ENCODE measurements around the gene EXOC7. TPM values are rescaled to one million over a fixed set of nuclear protein-coding genes. Genes with fewer than 3 reads are reported as not detected.
A peak's percentile ranks its signal among the peaks of the same experiment; 100 is the strongest.

Gene EXOC7
- total RNA-seq, 1 experiment from 2014 or later: 126 TPM

- TF ChIP-seq ZNF512 (CRISPR knock-in tag; IDR thresholded peaks at IDR 0.05; ENCODE audit: borderline replicate concordance) (0 out of 2 replicates have a peak, but pooled peaks have one; percentile 39), PRDM15 (CRISPR knock-in tag; IDR thresholded peaks at IDR 0.05) (no peak), ZNF671 (CRISPR knock-in tag; IDR thresholded peaks at IDR 0.05) (no peak)
- POLR2A ChIA-PET: interaction anchor here (0.5 to 2.2 kb wide), 2 partner anchors 9 to 146 kb away, joined by 5 to 17 read pairs; no protein-coding TSS in a partner anchor
- no peak for ATAC-seq
Observed at GRCh38 chr17:76123191-76123499, 19.6 kb upstream of the EXOC7 start.

GRCh38 chr17:76122431-76123190 is 19.0 kb upstream of the EXOC7 start:
- Mint-ChIP-seq H3K27ac (peak overlapping the region; percentile 19; the same call in 1 of the 2 replicates), H3K27me3 (ENCODE audit: low read depth) (no peaks in the 10 kb centered on the region; the same call in none of the 2 replicates), H3K4me1 (peaks cover 43% of the 10 kb centered on the region), H3K9me3 (no peaks in the 10 kb centered on the region), H3K4me3 (no peak overlapping the region; the same call in 1 of the 2 replicates), H3K36me3 (no peaks in the 10 kb centered on the region)
- 0 out of 2 replicates have a peak, but pooled peaks have one; percentile 19 for TF ChIP-seq ETV6 (CRISPR knock-in tag; IDR thresholded peaks at IDR 0.05)
- no peak for TF ChIP-seq TEAD4 (CRISPR knock-in tag; IDR thresholded peaks at IDR 0.05)
- ChIA-PET CTCF (interaction anchor here (0.9 to 10.4 kb wide), 16 partner anchors 12 to 157 kb away, joined by 3 to 176 read pairs (median 8); partner anchors contain the start of genes FOXJ1 and UBALD2), POLR2A (interaction anchor here (0.5 to 2.2 kb wide), 2 partner anchors 9 to 146 kb away, joined by 5 to 17 read pairs; no protein-coding TSS in a partner anchor)
- ATAC-seq (no peak), DNase-seq (ENCODE audit: low spot score) (no peak)

More at GRCh38 chr17:76123191-76123499, 19.6 kb upstream of the EXOC7 start:
- Mint-ChIP-seq H3K4me3 (no peak overlapping the region), H3K36me3 (no peaks in the 10 kb centered on the region), H3K27me3 (ENCODE audit: low read depth) (no peaks in the 10 kb centered on the region; the same call in none of the 2 replicates), H3K4me1 (peaks cover 43% of the 10 kb centered on the region), H3K27ac (no peak overlapping the region), H3K9me3 (no peaks in the 10 kb centered on the region)
- CTCF ChIA-PET: interaction anchor here (0.7 to 10.4 kb wide), 14 partner anchors 12 to 585 kb away, joined by 3 to 176 read pairs (median 16); partner anchors contain the start of genes FOXJ1 and SPHK1
- no peak for DNase-seq (ENCODE audit: low spot score)

- ChIA-PET POLR2A (interaction anchor here (2.2 kb wide), 1 partner anchor 10 kb away, joined by 17 read pairs; no protein-coding TSS in a partner anchor), CTCF (interaction anchor here (0.7 to 10.4 kb wide), 31 partner anchors 10 to 189 kb away, joined by 3 to 176 read pairs (median 4); partner anchors contain the start of genes FOXJ1 and UBALD2)
- peak; percentile 5; the same call in 1 of the 2 replicates for ATAC-seq
- Mint-ChIP-seq H3K4me1 (peaks cover 39% of the 10 kb centered on the region), H3K4me3 (no peak overlapping the region; the same call in 1 of the 2 replicates), H3K9me3 (no peaks in the 10 kb centered on the region), H3K27ac (peak overlapping the region; percentile 19; the same call in 1 of the 2 replicates), H3K27me3 (ENCODE audit: low read depth) (no peaks in the 10 kb centered on the region; the same call in none of the 2 replicates), H3K36me3 (no peaks in the 10 kb centered on the region)
- peak; percentile 54 for DNase-seq (ENCODE audit: low spot score)
- TF ChIP-seq MXD4 (CRISPR knock-in tag; IDR thresholded peaks at IDR 0.05; ENCODE audit: borderline replicate concordance): no peak
- TF ChIP-seq PRDM15 (CRISPR knock-in tag; IDR thresholded peaks at IDR 0.05): no peak
- TF ChIP-seq ZNF232 (CRISPR knock-in tag; IDR thresholded peaks at IDR 0.05): 0 out of 2 replicates have a peak, but pooled peaks have one; percentile 59
- TF ChIP-seq MYBL2 (CRISPR knock-in tag; IDR thresholded peaks at IDR 0.05): no peak
- TF ChIP-seq ZNF423 (CRISPR knock-in tag; IDR thresholded peaks at IDR 0.05): no peak
- peak; percentile 32; the same call in 1 of the 2 replicates for TF ChIP-seq FOXP1 (CRISPR knock-in tag; IDR thresholded peaks at IDR 0.05; ENCODE audit: borderline replicate concordance)
- 0 out of 2 replicates have a peak, but pooled peaks have one; percentile 53 for TF ChIP-seq ZNF317 (CRISPR knock-in tag; IDR thresholded peaks at IDR 0.05; ENCODE audit: borderline replicate concordance, low read depth)
- 0 out of 2 replicates have a peak, but pooled peaks have one; percentile 60 for TF ChIP-seq E2F5 (CRISPR knock-in tag; IDR thresholded peaks at IDR 0.05)
- no peak for TF ChIP-seq TCF7 (CRISPR knock-in tag; IDR thresholded peaks at IDR 0.05; ENCODE audit: low read depth)
- peak; percentile 68; the same call in 1 of the 2 replicates for TF ChIP-seq FOXK1 (CRISPR knock-in tag; IDR thresholded peaks at IDR 0.05)
- no peak for TF ChIP-seq ZNF425 (CRISPR knock-in tag; conservative IDR thresholded peaks at IDR 0.05)
Observed at GRCh38 chr17:76121932-76122430, 18.4 kb upstream of the EXOC7 start.

Data from WTC11 (cell line).